ENCODE measurements around the gene EVI5. TPM values are rescaled to one million over a fixed set of nuclear protein-coding genes. Genes with fewer than 3 reads are reported as not detected.

The EVI5 gene
- polyA plus RNA-seq, 1 donor from 2014 or later, result 8.5 TPM

- no peak overlapping the region for H2AFZ ChIP-seq (ENCODE audit: low read depth, low read length)
- no peak overlapping the region for H3K27ac ChIP-seq (ENCODE audit: low read length)
- TF ChIP-seq MXI1 (conservative IDR thresholded peaks at IDR 0.05; ENCODE audit: poor library complexity, severe bottlenecking) (no peak), CTCF (IDR thresholded peaks at IDR 0.05; ENCODE audit: poor library complexity, severe bottlenecking) (no peak), TAF1 (IDR thresholded peaks at IDR 0.05; ENCODE audit: low read depth) (no peak), RAD21 (conservative IDR thresholded peaks at IDR 0.05) (no peak), SMC3 (conservative IDR thresholded peaks at IDR 0.05; ENCODE audit: poor library complexity) (no peak), EP300 (conservative IDR thresholded peaks at IDR 0.05; ENCODE audit: poor library complexity, severe bottlenecking) (no peak), POLR2AphosphoS5 (IDR thresholded peaks at IDR 0.05) (no peak), REST (IDR thresholded peaks at IDR 0.05; ENCODE audit: borderline replicate concordance) (no peak), EZH2 (IDR thresholded peaks at IDR 0.05; ENCODE audit: borderline replicate concordance, insufficient read depth, low read length, poor library complexity, severe bottlenecking) (no peak)
- no peak overlapping the region for H3K9ac ChIP-seq (ENCODE audit: low read length)
- H3K4me3 ChIP-seq (ENCODE audit: low read length), result no peak overlapping the region
- H3F3A ChIP-seq (ENCODE audit: insufficient read depth, low read length, poor library complexity, severe bottlenecking), result no peaks in the 10 kb centered on the region
- peaks cover 3% of the 10 kb centered on the region for H3K79me2 ChIP-seq (replicated peaks; ENCODE audit: insufficient read depth, low read length)
- no peak overlapping the region for H3K4me2 ChIP-seq (ENCODE audit: low read length)
- H3K9me2 ChIP-seq (ENCODE audit: insufficient read depth, low read length), result no peaks in the 10 kb centered on the region
- no peaks in the 10 kb centered on the region for H3K27me3 ChIP-seq (ENCODE audit: insufficient read depth, low read depth, low read length)
- H3K36me3 ChIP-seq (ENCODE audit: insufficient read depth, low read length), result no peaks in the 10 kb centered on the region
- no peaks in the 10 kb centered on the region for H4K20me1 ChIP-seq (ENCODE audit: insufficient read depth)
- H3K9me3 ChIP-seq (ENCODE audit: low read length), result no peaks in the 10 kb centered on the region
Measured at GRCh38 chr1:92769856-92770255, 15.1 kb downstream of the EVI5 start.

- Histone ChIP-seq H3K4me2 (ENCODE audit: low read length) (no peak overlapping the region), H2AFZ (ENCODE audit: low read depth, low read length) (no peak overlapping the region), H3K4me3 (ENCODE audit: low read length) (no peak overlapping the region), H3K27ac (ENCODE audit: low read length) (no peak overlapping the region), H3K9me3 (ENCODE audit: low read length) (no peaks in the 10 kb centered on the region), H3K79me2 (replicated peaks; ENCODE audit: insufficient read depth, low read length) (peaks cover 3% of the 10 kb centered on the region), H3K36me3 (ENCODE audit: insufficient read depth, low read length) (no peaks in the 10 kb centered on the region), H3K27me3 (ENCODE audit: insufficient read depth, low read depth, low read length) (no peaks in the 10 kb centered on the region), H3F3A (ENCODE audit: insufficient read depth, low read length, poor library complexity, severe bottlenecking) (no peaks in the 10 kb centered on the region), H3K9me2 (ENCODE audit: insufficient read depth, low read length) (no peaks in the 10 kb centered on the region), H3K9ac (ENCODE audit: low read length) (no peak overlapping the region), H4K20me1 (ENCODE audit: insufficient read depth) (no peaks in the 10 kb centered on the region)
- TF ChIP-seq CTCF (IDR thresholded peaks at IDR 0.05; ENCODE audit: poor library complexity, severe bottlenecking) (no peak), REST (IDR thresholded peaks at IDR 0.05; ENCODE audit: borderline replicate concordance) (no peak), EZH2 (IDR thresholded peaks at IDR 0.05; ENCODE audit: borderline replicate concordance, insufficient read depth, low read length, poor library complexity, severe bottlenecking) (no peak), TAF1 (IDR thresholded peaks at IDR 0.05; ENCODE audit: low read depth) (no peak), EP300 (conservative IDR thresholded peaks at IDR 0.05; ENCODE audit: poor library complexity, severe bottlenecking) (no peak), SMC3 (conservative IDR thresholded peaks at IDR 0.05; ENCODE audit: poor library complexity) (no peak), MXI1 (conservative IDR thresholded peaks at IDR 0.05; ENCODE audit: poor library complexity, severe bottlenecking) (no peak), POLR2AphosphoS5 (IDR thresholded peaks at IDR 0.05) (no peak), RAD21 (conservative IDR thresholded peaks at IDR 0.05) (no peak)
Measured at GRCh38 chr1:92768915-92769314, 16.0 kb downstream of the EVI5 start.
